ENCODE measurements around the gene TNIP3.

TNIP3 gene

DNA sequence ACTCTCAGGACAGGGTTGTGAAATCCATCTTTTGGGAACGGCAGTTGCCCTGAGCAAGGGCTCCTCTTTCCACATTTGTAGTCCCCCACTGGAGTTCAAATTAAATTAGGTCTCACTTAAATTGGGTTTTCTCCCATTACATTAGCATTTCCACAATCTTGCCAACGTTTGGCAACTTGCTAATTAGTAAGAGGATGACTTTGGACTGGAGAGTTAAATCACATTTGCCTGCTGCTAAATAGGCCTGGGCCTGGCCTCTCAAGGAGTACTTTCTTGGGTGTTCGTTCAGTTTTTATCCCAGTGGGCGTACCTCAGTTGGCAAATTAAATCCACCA lies 33.8 kb downstream of the TNIP3 start:
- no peak overlapping the region for H3K4me3 ChIP-seq (replicated peaks; ENCODE audit: low read depth, low read length)
- H3K36me3 ChIP-seq (ENCODE audit: control insufficient read depth, insufficient read depth, low read length), result no peaks in the 10 kb centered on the region
- DNase-seq (ENCODE audit: extremely low read depth, insufficient read length), result no peak
- TF ChIP-seq, protein P1, sequence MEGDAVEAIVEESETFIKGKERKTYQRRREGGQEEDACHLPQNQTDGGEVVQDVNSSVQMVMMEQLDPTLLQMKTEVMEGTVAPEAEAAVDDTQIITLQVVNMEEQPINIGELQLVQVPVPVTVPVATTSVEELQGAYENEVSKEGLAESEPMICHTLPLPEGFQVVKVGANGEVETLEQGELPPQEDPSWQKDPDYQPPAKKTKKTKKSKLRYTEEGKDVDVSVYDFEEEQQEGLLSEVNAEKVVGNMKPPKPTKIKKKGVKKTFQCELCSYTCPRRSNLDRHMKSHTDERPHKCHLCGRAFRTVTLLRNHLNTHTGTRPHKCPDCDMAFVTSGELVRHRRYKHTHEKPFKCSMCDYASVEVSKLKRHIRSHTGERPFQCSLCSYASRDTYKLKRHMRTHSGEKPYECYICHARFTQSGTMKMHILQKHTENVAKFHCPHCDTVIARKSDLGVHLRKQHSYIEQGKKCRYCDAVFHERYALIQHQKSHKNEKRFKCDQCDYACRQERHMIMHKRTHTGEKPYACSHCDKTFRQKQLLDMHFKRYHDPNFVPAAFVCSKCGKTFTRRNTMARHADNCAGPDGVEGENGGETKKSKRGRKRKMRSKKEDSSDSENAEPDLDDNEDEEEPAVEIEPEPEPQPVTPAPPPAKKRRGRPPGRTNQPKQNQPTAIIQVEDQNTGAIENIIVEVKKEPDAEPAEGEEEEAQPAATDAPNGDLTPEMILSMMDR (IDR thresholded peaks at IDR 0.05; ENCODE audit: insufficient read depth, low read length, poor library complexity, severe bottlenecking), result no peak
- H3K27me3 ChIP-seq (replicated peaks; ENCODE audit: control insufficient read depth, insufficient read depth, low read length), result no peaks in the 10 kb centered on the region; the same call in 1 of the 2 replicates

DNA sequence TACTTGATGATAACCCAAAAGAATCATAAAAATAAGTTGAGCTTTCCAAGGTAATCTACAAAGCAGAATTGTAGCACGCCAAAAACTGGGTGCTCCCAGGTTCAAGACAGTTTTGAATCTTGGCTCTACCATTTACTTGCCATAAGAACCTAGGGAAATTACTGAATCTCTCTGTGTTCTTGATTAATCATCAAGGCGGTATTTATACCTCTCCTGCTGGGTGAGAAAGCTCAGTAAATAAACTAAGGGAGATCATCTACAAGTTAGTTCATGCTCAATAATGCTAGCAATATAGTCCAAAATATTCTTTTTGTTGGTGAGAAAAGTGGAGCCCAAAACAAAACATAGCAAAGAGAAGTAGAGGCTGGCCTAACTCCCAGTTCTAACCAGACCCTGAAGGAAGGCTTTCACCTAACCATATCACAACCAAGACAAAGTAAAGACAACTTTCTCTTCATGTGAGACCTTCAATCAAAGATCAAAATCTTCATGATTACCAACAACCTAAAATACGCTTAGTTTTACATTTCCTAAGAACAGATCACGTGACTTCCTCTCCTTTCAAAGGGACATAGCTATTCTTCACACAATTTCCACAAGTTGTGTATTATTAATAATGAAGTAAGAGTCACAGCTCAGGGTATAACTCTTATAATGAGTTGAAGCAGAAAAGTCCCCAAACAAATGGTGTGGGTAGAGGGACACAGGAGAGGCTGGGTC lies 34.4 kb downstream of the TNIP3 start:
- H3K36me3 ChIP-seq (ENCODE audit: control insufficient read depth, insufficient read depth, low read length), result no peaks in the 10 kb centered on the region
- H3K4me3 ChIP-seq (replicated peaks; ENCODE audit: low read depth, low read length), result no peak overlapping the region
- H3K27me3 ChIP-seq (replicated peaks; ENCODE audit: control insufficient read depth, insufficient read depth, low read length), result no peaks in the 10 kb centered on the region; the same call in 1 of the 2 replicates
- DNase-seq (ENCODE audit: extremely low read depth, insufficient read length), result no peak
- TF ChIP-seq, protein P1 (IDR thresholded peaks at IDR 0.05; ENCODE audit: insufficient read depth, low read length, poor library complexity, severe bottlenecking), result no peak

DNA sequence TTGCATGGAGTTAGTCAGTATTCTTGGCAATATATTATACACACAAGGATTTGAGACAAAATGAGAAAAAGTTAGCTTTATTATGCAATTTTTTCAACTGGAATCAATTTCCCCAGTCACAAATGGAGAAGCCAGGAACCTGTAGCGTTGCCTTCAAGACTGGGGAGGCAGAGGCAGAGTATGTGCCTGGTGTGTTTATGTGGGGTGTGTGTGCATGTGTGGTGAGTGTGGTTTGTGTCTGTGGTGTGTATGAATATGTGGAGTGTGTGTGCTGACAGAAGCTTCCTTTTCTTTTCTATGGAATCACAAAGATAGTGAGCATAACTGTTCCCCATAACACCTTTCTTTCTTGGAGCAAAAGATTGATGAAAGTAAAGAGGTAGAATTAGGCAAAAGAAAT lies 37.0 kb downstream of the TNIP3 start:
- TF ChIP-seq, protein P1 (IDR thresholded peaks at IDR 0.05; ENCODE audit: insufficient read depth, low read length, poor library complexity, severe bottlenecking), result no peak

DNA sequence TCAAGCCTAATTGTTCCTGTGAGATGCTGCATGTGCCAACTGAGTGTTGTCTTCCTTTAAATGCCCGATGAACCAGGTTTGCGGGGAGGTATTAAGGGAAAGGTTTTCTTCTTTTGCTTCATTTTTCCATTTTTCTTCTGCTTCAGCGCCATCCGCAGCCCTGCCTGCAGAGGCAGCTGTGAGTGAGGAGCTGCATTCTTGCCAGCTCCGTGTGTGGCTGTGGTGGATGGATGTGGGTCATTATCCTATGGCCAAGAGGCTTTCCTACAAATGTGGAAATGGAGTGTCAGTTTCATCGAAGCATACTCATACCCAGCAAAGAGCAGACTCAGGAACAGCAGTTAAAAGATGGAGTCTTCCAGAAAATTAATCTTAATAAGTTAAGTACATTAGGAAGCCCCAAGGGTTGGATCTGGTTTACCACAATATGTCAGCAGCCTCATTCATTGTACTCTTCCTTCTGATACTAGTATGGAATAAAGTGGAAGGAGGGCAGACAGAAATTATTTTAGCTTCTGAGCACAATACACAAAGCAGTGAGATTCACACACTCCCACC lies 37.6 kb downstream of the TNIP3 start:
- no peak for DNase-seq (ENCODE audit: extremely low read depth, insufficient read length)
- no peaks in the 10 kb centered on the region for H3K36me3 ChIP-seq (ENCODE audit: control insufficient read depth, insufficient read depth, low read length)
- no peak overlapping the region for H3K4me3 ChIP-seq (replicated peaks; ENCODE audit: low read depth, low read length)
- no peaks in the 10 kb centered on the region; the same call in 1 of the 2 replicates for H3K27me3 ChIP-seq (replicated peaks; ENCODE audit: control insufficient read depth, insufficient read depth, low read length)
- TF ChIP-seq, protein P1 (IDR thresholded peaks at IDR 0.05; ENCODE audit: insufficient read depth, low read length, poor library complexity, severe bottlenecking), result no peak

More for the DNA sequence above, 37.0 kb downstream of the TNIP3 start:
- Histone ChIP-seq H3K36me3 (ENCODE audit: control insufficient read depth, insufficient read depth, low read length) (no peaks in the 10 kb centered on the region), H3K27me3 (replicated peaks; ENCODE audit: control insufficient read depth, insufficient read depth, low read length) (no peaks in the 10 kb centered on the region; the same call in 1 of the 2 replicates), H3K4me3 (replicated peaks; ENCODE audit: low read depth, low read length) (no peak overlapping the region)
- no peak for DNase-seq (ENCODE audit: extremely low read depth, insufficient read length)

DNA sequence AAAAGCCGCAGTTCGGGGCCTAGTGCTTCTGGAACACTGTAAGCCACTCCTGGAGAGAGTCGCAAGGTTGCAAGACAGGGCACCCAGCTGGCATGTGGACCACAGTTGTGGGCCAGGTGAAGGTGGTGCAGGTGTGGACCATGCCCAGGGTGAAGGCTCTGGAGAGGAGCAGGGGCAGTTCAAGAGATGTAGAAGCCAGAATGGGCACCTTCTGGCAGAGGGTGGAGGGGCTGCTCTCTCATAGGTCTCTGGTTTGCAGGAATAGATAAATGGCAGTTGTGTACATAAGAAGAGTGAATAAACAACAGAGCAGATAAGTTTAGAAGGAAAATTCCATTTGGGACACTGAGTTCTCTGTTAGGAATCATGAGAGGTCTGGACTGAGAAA lies 38.6 kb downstream of the TNIP3 start:
- no peaks in the 10 kb centered on the region; the same call in 1 of the 2 replicates for H3K27me3 ChIP-seq (replicated peaks; ENCODE audit: control insufficient read depth, insufficient read depth, low read length)

More for the DNA sequence above, 38.6 kb downstream of the TNIP3 start:
- no peak overlapping the region for H3K4me3 ChIP-seq (replicated peaks; ENCODE audit: low read depth, low read length)
- DNase-seq (ENCODE audit: extremely low read depth, insufficient read length), result no peak
- TF ChIP-seq, protein P1 (IDR thresholded peaks at IDR 0.05; ENCODE audit: insufficient read depth, low read length, poor library complexity, severe bottlenecking), result no peak
- no peaks in the 10 kb centered on the region for H3K36me3 ChIP-seq (ENCODE audit: control insufficient read depth, insufficient read depth, low read length)
